Left cardiac atrium (tissue), 4 donors: ENCODE data around the gene PRMT7. TPM values are rescaled to one million over a fixed set of nuclear protein-coding genes. Genes with fewer than 3 reads are reported as not detected.

Experiments
- ATAC-seq, 2 donors: fragments of 200-7000 bp; cut with Tn5 transposase; one replicate each; pipeline ENCODE4 v1.9.1; 2020; ENCODE audit warnings: mild to moderate bottlenecking in 2 of 2, moderate library complexity in 2 of 2
- DNase-seq: peaks from one replicate; pipeline ENCODE4 v3.0.0-alpha.2; 2020
- intact Hi-C, 2 donors: fragments of 100-400 bp; cut with DNase I; formaldehyde crosslinking; loops; one replicate each; pipeline versions ENCODE4 v1.14.1 to v1.15.1; 2022 to 2023
- total RNA-seq, 2 donors: library from RNA; stranded (reverse); fragmentation: NEBNext Ultra II Directional; extraction: Animal tissue kit (Norgen Biotek cat#: 25700); gene quantifications; one replicate each; pipeline ENCODE4 v1.2.1, GENCODE V29; 2021
- donor health status: DM: no; HTN: yes; CAD: no.
- donor health status: DM: no; HTN: yes; CAD: no; lungs with severe emphysema.
- donor health status: DM: yes; HTN: yes; CAD: no.
- donor health status: Dilated cardiomyopathy.

Gene PRMT7
- total RNA-seq, 2 donors from 2014 or later = 24.3 to 24.9 TPM

- ATAC-seq (no peak), DNase-seq (no peak)
- intact Hi-C loops = no loop called here
Measured at GRCh38 chr16:68356919-68357286, 46.1 kb downstream of the PRMT7 start.

GRCh38 chr16:68357521-68357922 lies 46.7 kb downstream of the PRMT7 start:
- DNase-seq (no peak), ATAC-seq (no peak)
- intact Hi-C loops = no loop called here

- ATAC-seq = no peak
- intact Hi-C loops = no loop called here
- no peak for DNase-seq
Measured at GRCh38 chr16:68357923-68358322, 47.1 kb downstream of the PRMT7 start.

GRCh38 chr16:68358951-68359350 lies 48.1 kb downstream of the PRMT7 start:
- DNase-seq (no peak), ATAC-seq (no peak)
- intact Hi-C loops = no loop called here

GRCh38 chr16:68359398-68360191 lies 48.8 kb downstream of the PRMT7 start:
- no peak for DNase-seq
- no peak for ATAC-seq
- intact Hi-C loops = no loop called here

GRCh38 chr16:68360547-68360946 lies 49.7 kb downstream of the PRMT7 start:
- ATAC-seq = no peak
- DNase-seq = no peak
- intact Hi-C loops = no loop called here

GRCh38 chr16:68360956-68361355 lies 50.1 kb downstream of the PRMT7 start:
- no peak for ATAC-seq

GRCh38 chr16:68361485-68361884 lies 50.7 kb downstream of the PRMT7 start:
- ATAC-seq = no peak
- no peak for DNase-seq
- intact Hi-C loops = no loop called here

More at GRCh38 chr16:68360956-68361355, 50.1 kb downstream of the PRMT7 start:
- intact Hi-C loops = no loop called here
- DNase-seq = no peak

GRCh38 chr16:68362262-68362913 lies 51.6 kb downstream of the PRMT7 start:
- ATAC-seq (no peak), DNase-seq (no peak)
- intact Hi-C loops = no loop called here

- DNase-seq = no peak
- intact Hi-C loops = no loop called here
- no peak for ATAC-seq
Measured at GRCh38 chr16:68362947-68363657, 52.3 kb downstream of the PRMT7 start.

GRCh38 chr16:68363658-68364521 lies 53.1 kb downstream of the PRMT7 start:
- ATAC-seq (no peak), DNase-seq (no peak)
- intact Hi-C loops = no loop called here

- intact Hi-C loops = no loop called here
- DNase-seq = no peak
- ATAC-seq = no peak
Measured at GRCh38 chr16:68364561-68364998, 53.8 kb downstream of the PRMT7 start.

- intact Hi-C loops = no loop called here
- DNase-seq (no peak), ATAC-seq (peak in 1 of 2 donors; percentile 20)
Measured at GRCh38 chr16:68365167-68365817, 54.5 kb downstream of the PRMT7 start.

- ATAC-seq (no peak), DNase-seq (no peak)
- intact Hi-C loops = no loop called here
Measured at GRCh38 chr16:68366062-68366461, 55.2 kb downstream of the PRMT7 start.

- intact Hi-C loops = no loop called here
- peak in 1 of 2 donors; percentile 20 for ATAC-seq
- no peak for DNase-seq
Measured at GRCh38 chr16:68367030-68367429, 56.2 kb downstream of the PRMT7 start.

- ATAC-seq = no peak
- intact Hi-C loops = no loop called here
- DNase-seq = no peak
Measured at GRCh38 chr16:68367440-68367839, 56.6 kb downstream of the PRMT7 start.

- intact Hi-C loops = no loop called here
- no peak for ATAC-seq
- DNase-seq = no peak
Measured at GRCh38 chr16:68367891-68368290, 57.1 kb downstream of the PRMT7 start.

GRCh38 chr16:68368301-68368888 lies 57.6 kb downstream of the PRMT7 start:
- intact Hi-C loops = no loop called here
- DNase-seq (no peak), ATAC-seq (no peak)
